GM10847 (cell line): ENCODE data around the gene MED13L.

Experiments
- POLR2A ChIP-seq: IDR thresholded peaks from 2 replicates; pipeline ENCODE4 v1.6.1; 2011; ENCODE audit not compliant: insufficient read length; ENCODE audit errors: extremely low read depth

The MED13L gene

DNA sequence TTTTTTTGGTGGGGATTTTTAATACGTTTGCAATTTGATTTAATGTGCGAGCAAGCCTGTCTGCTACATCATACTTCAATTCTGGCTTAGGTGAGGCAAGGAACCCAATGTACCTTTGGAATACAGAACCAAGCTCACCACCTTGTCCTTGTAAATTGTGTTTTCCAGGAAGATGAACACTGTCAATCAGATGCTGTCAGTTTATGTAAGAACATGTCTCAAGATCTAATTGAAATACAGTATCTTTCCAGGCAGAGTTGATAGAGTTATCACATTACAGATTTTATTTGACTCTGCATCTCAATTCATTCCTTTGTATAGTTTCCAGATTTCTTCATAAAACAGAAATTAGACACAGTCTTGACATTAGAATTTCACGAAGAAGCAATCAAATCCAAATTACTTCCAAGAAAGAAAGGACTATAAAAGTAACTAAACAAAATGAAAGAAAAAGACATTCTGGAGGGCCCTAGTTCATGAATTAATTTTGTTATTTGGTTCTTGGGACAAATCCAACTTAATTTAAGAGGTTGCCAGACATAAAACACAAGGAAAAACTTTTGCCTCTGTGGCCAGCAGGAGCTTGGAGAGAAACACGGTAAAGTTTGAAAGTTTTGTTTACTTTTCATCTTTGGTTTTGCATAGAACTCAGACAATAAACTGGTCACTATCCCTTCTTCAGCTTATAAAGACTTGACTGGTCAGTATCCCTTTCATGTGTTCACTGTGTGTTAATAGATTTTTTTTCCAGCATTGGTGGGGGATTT lies 16.4 kb upstream of the MED13L start:
- TF ChIP-seq POLR2A: no peak

DNA sequence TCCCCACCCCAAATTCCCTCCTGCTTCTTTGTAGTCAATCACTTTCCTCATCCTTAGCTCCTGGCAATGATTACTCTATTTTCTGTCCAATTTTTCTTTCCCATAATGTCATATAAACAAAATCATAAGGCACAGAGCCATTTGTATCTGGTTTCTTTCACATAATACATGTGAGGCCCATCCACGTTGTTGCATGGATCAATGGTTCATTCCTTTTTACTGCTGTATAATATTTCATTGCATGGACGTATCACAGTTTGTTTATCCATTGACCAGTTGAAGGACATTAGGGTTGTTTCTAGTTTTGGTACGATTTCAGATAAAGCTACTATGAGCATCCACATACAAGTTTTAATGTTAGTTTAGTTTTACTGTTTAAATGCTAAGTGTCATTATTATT lies 13.7 kb upstream of the MED13L start:
- no peak for TF ChIP-seq POLR2A

DNA sequence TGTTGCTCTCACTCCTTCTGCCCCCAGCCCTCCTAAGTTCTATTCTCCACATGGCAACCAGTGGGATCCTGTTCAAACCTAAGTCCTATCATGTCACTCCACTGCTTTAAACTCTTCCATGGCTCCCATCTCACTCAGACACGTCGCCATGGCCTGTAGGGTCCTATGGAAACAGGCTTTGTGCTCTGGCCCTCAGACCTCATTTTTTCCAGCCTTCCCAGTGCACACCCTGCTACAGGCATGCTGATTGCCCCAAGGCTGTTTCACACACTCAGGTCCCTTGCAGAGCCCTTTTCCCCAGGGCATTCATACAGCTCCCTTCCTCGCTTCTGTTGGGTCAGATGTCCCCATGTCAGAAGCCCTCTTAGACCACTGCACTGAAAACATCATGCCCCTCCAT lies 11.2 kb upstream of the MED13L start:
- no peak for TF ChIP-seq POLR2A

DNA sequence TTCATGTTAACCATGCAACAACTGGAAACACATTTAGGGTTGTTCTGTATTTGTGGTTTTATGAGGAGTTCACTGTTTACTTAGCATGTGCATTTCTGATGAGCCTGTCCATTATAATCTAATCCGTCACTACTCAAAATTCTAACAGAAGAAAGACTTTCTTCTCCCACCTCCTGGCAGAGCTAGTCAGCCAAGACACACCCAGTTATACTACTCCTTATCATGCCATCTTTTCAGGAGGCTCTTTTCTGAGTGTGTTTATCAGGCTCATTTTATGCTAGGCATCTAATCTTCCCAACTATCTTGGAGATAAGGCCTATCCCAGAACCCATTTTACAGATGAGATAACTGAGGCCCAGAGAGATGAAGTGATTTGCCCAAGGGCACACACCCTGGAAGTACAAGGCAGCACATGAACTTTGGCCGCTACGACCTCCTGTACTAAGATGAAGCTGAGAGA lies 10.4 kb upstream of the MED13L start:
- no peak for TF ChIP-seq POLR2A

DNA sequence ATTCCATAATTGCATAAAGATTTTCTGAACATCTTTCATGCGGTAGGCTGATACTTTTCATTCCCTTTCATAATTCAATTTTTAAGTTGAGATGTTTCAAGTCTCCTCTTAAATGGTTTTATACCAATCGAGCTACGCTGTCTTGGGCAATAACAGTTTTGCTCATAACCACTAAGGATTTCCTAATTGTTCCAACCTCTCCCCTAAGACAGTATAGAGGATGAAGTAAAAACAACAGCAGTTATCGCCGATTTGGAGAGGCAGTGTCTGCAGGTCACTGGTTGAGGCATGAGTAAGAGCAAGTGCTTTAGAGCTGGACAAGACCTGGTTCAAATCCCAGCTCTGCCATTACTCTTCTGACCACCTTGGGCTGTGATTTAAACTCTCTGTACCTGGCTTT lies 6.9 kb upstream of the MED13L start:
- TF ChIP-seq POLR2A: no peak

DNA sequence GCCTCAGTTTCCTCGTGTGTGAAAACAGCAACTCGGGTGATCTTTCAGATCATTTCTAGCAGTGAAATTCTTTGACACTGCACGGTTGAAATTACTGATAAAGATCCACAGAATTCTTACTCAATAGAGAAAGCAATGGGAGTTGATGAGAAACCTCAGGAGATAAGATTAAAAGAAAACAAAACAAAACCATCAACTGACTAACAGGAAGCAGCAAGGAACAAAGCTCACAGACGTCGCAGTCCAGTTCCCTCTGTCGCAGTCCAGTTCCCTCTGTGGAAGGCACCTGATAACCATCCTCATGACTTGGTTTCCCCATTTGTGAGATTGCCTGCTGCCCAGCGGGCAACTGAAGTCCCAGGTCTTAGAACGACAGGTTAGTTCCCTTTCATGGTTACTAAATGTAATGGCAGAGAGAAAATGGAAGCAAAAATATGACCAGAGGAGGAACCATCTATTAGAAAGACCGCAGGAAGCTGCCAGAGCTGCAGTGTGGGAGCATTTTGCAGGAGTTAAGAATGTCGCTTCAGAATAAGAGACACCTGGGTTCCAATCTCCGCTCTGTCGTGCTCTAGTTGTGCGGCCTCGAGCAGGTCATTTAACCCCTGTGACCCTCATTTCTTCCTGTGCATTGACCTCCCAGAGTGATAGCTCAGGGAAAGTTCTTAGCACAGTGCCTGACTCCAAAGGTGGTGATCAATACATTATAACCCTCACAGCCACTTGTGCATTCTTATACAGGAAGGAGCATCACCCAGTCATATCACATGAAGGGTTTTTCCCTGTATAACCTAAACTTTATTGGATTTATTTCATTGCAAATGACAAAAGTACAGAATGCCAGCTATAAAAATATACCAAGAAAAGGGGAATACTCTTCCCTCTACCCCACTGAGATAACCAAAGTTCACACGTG lies 5.1 kb upstream of the MED13L start:
- TF ChIP-seq POLR2A: no peak

DNA sequence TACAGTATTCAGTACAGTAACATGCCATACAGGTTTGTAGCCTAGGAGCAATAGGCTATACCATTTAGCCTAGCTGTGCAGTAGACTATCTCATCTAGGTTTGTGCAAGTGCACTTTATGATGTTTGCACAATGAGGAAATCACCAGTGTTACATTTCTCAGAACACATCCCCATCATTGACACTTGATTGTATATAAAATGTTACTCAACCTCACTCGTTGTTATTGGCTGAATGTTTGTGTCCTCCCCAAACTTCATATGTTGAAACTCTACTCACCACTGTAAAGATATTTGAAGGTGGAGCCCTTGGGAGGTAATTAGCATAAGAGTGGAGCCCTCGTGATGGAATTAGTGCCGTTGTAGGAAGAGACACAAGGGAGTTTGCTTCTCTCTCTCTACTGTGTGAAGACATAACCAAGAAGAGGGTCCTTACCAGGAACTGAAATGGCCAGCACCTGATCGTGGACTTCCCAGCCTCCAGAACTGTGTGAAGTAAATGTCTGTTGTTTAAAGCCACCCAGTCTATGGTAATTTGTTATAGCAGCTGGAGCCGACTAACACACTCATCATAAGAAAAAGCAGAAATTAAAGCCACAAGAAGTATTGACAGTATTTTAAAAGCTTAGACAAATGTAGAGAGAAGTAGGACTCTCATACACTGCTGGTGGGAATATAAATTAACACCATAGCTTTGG lies 3.2 kb upstream of the MED13L start:
- TF ChIP-seq POLR2A: no peak

DNA sequence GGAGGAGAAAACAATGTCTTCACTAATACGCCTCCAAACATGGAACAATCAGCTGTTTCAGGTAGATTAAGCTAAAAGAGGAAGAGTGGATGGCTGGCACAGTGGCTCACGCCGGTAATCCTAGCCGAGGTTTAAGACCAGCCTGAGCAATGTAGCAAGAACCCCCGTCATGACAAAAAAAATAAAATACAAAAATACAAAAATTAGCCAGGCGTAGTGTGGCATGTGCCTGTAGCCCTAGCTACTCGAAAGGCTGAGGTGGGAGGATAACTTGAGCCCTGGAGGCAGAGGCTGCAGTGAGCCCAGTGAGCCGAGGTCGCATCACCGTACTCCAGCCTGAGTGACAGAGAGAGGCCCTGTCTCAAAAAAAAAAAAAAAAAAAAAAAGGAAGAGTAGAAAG lies 1.2 kb upstream of the MED13L start:
- no peak for TF ChIP-seq POLR2A

DNA sequence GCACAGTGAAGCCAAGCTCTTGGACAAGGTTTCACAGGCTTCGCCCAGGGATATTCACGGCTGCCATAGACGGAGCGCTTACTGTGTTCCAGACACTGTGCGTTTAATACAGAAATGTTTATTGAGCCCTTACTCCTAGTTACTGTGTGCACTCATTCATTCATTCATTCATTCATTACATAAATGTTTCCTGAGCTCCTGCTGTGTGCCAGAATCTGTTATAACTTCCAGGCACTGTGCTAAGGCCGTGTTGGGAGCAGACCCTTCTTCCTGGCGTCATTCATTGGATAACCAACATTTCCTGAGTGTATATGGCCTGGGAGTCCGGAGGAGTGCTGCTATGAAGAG lies 760 bp upstream of the MED13L start:
- no peak for TF ChIP-seq POLR2A

DNA sequence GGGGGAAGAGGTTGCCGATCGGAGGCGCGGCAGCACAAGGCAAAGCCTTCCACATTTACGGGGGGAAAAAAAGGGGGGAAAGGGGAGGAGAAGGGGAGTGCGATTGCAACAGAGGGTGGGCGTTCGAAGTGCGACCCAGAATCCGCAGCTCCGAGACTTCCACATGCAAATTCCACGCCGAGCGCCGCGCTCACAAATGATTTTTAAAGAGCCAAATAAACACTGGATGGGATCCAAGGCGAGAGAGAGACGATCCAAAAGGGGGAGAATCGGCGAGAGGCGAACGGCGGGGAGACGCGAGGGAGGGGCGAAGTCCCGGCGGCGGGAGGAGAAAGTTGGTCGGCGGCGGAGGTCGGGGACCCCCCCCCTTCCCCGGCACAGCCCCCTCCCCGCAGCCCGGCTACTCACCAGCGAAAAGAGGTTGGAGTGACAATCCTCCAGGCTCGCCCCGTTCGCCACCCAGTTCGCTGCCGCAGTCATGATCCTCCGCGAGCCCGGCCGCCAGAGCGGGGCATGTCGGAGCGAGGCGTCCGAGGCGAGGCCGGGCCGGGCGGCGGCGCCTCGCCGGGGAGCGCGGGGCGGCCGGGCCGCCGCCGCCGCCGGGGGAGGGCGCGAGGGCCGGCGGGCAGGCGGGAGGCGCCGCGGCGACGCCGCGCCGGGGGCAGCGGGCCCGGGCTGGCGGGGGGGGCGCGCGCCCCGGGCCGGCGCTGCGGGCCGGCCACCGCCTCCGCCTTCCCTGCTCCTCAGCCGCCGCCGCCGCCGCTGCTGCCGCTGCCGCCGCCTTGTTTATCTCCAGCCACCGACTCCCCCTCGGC lies 634 bp downstream of the MED13L start:
- no peak for TF ChIP-seq POLR2A

DNA sequence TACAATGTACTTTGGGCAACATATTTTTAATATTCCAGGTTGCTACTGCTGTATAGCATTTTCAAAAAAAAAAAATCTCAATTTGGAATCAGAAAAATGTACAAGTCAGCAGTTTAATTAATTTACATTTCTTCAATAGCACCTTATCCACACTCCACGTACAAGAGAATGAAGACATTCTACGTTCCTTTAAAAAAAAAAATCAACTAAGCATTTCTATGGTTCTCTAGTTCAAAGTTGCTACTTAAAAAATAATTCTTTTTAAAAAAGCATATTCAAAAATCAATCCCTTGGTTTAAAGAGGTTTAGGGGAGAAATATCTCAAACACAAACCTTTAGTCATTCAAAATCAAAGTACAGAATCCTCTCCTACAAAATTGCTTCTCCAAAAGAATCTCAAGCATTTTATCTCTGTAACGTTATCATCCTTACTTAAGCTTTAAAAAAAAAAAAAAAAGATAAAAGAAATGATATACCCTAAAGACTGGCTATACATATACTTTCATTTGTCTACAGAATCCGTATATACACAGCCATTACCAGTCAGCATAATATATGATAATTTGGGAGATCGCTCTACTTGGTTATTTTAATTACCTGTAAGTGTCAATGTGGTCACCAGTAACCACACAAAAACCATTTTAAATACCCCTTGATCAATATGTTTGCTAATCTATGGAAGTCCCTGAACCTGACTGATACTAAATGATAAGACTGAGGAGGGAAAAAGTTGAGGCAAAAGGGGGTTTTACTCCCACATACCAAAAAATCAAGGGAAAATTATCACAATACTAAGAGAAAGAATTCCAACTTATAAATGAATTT lies 2.7 kb downstream of the MED13L start:
- TF ChIP-seq POLR2A: no peak

DNA sequence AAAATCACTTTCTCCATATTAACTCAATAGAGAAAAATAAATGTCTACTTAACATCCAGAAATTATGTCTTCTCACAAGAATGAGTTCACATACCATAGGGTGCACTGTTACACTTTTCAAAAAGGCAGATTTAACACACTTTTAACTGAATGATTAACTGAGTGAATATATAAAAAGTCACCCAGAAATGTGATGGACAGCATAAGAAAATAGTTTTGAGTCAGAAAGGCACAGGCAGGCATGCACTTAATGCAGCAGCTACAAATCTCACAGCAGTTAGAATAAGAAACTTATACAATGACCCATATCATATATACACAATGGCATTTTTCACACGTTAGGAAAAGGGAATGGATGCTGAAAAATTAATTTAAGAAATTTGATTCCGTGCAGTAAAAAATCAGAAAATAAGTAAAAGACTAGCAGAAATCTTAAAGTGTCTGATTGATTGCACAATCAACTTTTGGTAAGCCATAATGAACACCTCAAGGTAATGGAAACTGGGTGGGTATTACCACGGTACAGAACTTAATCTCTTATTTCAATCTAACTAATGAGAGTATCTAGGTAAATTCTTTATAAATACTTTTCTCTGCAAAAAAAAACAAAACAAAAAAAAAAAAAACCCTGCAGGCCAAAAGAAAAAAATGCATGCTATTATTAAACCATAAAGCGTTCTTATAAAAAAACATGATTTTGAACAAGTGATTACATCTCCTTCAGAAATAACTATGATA lies 3.5 kb downstream of the MED13L start:
- TF ChIP-seq POLR2A: no peak

DNA sequence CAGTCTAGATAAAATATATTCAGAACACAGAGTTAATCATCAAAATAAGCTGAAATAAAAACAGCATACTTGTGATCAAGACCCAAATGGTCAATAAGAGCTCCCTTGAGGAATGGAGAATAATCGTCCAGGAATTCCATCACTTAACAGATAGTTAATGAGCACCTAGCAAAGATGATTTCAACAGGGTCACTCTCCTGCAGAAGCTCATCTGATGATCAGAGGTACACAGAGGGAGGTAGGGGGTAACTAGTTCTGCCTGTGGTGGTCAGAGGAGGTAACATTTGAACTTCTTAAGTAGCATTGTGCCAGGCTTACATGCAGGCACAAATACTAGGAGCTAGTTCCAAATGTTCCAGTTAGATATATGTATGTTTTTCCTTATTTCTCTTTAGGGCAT lies 9.5 kb downstream of the MED13L start:
- TF ChIP-seq POLR2A: no peak
